ENCODE results near the gene DHX9.

DNA sequence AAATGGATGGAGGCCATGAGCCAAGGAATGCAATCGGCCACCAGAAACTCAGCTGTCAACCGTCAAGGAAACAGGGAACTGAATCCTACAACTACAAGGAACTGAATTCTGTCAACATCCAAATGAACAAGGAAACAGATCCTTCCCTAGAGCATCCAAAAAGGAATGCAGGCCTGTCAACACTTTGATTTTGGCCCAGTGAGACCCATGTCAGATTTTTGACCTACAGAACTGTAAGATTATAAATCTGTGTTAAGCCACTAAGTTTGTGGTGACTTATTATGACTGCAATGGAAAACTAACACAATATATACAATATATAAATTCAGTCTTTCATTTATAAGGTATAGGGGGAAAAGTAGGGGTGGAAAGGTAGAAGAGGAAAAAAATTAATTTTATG is 58.5 kb downstream of the DHX9 start:
- TF ChIP-seq, protein P1, sequence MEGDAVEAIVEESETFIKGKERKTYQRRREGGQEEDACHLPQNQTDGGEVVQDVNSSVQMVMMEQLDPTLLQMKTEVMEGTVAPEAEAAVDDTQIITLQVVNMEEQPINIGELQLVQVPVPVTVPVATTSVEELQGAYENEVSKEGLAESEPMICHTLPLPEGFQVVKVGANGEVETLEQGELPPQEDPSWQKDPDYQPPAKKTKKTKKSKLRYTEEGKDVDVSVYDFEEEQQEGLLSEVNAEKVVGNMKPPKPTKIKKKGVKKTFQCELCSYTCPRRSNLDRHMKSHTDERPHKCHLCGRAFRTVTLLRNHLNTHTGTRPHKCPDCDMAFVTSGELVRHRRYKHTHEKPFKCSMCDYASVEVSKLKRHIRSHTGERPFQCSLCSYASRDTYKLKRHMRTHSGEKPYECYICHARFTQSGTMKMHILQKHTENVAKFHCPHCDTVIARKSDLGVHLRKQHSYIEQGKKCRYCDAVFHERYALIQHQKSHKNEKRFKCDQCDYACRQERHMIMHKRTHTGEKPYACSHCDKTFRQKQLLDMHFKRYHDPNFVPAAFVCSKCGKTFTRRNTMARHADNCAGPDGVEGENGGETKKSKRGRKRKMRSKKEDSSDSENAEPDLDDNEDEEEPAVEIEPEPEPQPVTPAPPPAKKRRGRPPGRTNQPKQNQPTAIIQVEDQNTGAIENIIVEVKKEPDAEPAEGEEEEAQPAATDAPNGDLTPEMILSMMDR (conservative IDR thresholded peaks at IDR 0.05 in 1 of 2, IDR thresholded peaks at IDR 0.05 in 1 of 2; ENCODE audit: low read depth in 1 of 2, low read length in 2 of 2): no peak
- TF ChIP-seq EZH2 (IDR thresholded peaks at IDR 0.05; ENCODE audit: low read length, missing control alignments): no peak
